WTC11 (cell line): ENCODE measurements around the gene RYR2. TPM values are rescaled to one million over a fixed set of nuclear protein-coding genes. Genes with fewer than 3 reads are reported as not detected.
A peak's percentile ranks its signal among the peaks of the same experiment; 100 is the strongest.

ENCODE experiments used
- ATAC-seq: fragments of 200-7000 bp; cut with Tn5 transposase; 2 replicates; pipeline ENCODE4 v1.10.0; 2021; ENCODE audit warnings: mild to moderate bottlenecking, moderate library complexity
- CTCF ChIA-PET: fragments of 300-600 bp; sonication (Branson Sonifier 250); formaldehyde crosslinking; loops from one replicate; lab custom pipeline; 2021; ENCODE audit warnings: antibody characterized with exemption; lab: Charles Lee
- POLR2A ChIA-PET: fragments of 350-600 bp; sonication (Branson Sonifier 250); formaldehyde crosslinking; loops from one replicate; lab custom pipeline; 2021; ENCODE audit warnings: antibody characterized with exemption; lab: Charles Lee
- DNase-seq: peaks from one replicate; pipeline ENCODE4 v3.0.0; 2021; ENCODE audit warnings: low spot score
- H3K27ac Mint-ChIP-seq: 2 replicates; pipeline ENCODE4 v1.8.0; 2021; ENCODE audit warnings: mixed read lengths
- H3K27me3 Mint-ChIP-seq: 2 replicates; pipeline ENCODE4 v1.8.0; 2021; ENCODE audit warnings: low read depth, mild to moderate bottlenecking, moderate library complexity, mixed read lengths
- H3K36me3 Mint-ChIP-seq: 2 replicates; pipeline ENCODE4 v1.8.0; 2021; ENCODE audit warnings: mixed read lengths
- H3K4me1 Mint-ChIP-seq: 2 replicates; pipeline ENCODE4 v1.8.0; 2022; ENCODE audit warnings: mixed read lengths
- H3K4me3 Mint-ChIP-seq: 2 replicates; pipeline ENCODE4 v1.8.0; 2021; ENCODE audit warnings: mild to moderate bottlenecking, moderate library complexity, mixed read lengths
- H3K9me3 Mint-ChIP-seq: 2 replicates; pipeline ENCODE4 v1.8.0; 2021; ENCODE audit warnings: mixed read lengths
- ATF2 ChIP-seq: sonication (generic); formaldehyde crosslinking; IDR thresholded peaks from 2 replicates; pipeline ENCODE4 v1.8.1; 2022; ENCODE audit warnings: low read depth, missing genetic modification reagents, borderline replicate concordance
- ATF3 ChIP-seq: sonication (generic); formaldehyde crosslinking; conservative IDR thresholded peaks from 2 replicates; pipeline ENCODE4 v1.8.1; 2022; ENCODE audit warnings: mild to moderate bottlenecking, missing genetic modification reagents
- ETV6 ChIP-seq: sonication (generic); formaldehyde crosslinking; IDR thresholded peaks from 2 replicates; pipeline ENCODE4 v1.8.1; 2022; ENCODE audit warnings: mild to moderate bottlenecking, missing genetic modification reagents
- HMGA2 ChIP-seq: fragments of 250-450 bp; sonication (Bioruptor Pico); IDR thresholded peaks from 2 replicates; pipeline ENCODE4 v1.4.0; 2021; ENCODE audit warnings: mild to moderate bottlenecking, moderate library complexity
- NFE2L1 ChIP-seq: sonication (generic); formaldehyde crosslinking; IDR thresholded peaks from 2 replicates; pipeline ENCODE4 v1.8.1; 2023; ENCODE audit warnings: missing genetic modification reagents
- OVOL2 ChIP-seq: fragments of 250-450 bp; sonication (Bioruptor Pico); IDR thresholded peaks from 2 replicates; pipeline ENCODE4 v1.9.0; 2021; ENCODE audit warnings: mild to moderate bottlenecking, borderline replicate concordance
- PRRX2 ChIP-seq: fragments of 250-450 bp; sonication (Bioruptor Pico); IDR thresholded peaks from 2 replicates; pipeline ENCODE4 v1.8.0; 2021; ENCODE audit warnings: mild to moderate bottlenecking
- SMAD4 ChIP-seq: sonication (generic); formaldehyde crosslinking; IDR thresholded peaks from 2 replicates; pipeline ENCODE4 v1.8.0; 2022; ENCODE audit warnings: mild to moderate bottlenecking, missing genetic modification reagents
- SOX15 ChIP-seq: fragments of 250-450 bp; sonication (Bioruptor Pico); IDR thresholded peaks from 2 replicates; pipeline ENCODE4 v1.9.0; 2021; ENCODE audit warnings: mild to moderate bottlenecking
- ZMAT4 ChIP-seq: fragments of 250-450 bp; sonication (Bioruptor Pico); IDR thresholded peaks from 2 replicates; pipeline ENCODE4 v1.9.0; 2021; ENCODE audit warnings: mild to moderate bottlenecking
- ZNF317 ChIP-seq: sonication (generic); formaldehyde crosslinking; IDR thresholded peaks from 2 replicates; pipeline ENCODE4 v1.8.1; 2023; ENCODE audit warnings: low read depth, mild to moderate bottlenecking, moderate library complexity, missing genetic modification reagents, borderline replicate concordance
- ZNF416 ChIP-seq: fragments of 250-450 bp; sonication (Bioruptor Pico); IDR thresholded peaks from 2 replicates; pipeline ENCODE4 v1.9.0; 2021; ENCODE audit warnings: mild to moderate bottlenecking, inconsistent platforms
- ZNF671 ChIP-seq: fragments of 250-450 bp; sonication (Bioruptor Pico); IDR thresholded peaks from 2 replicates; pipeline ENCODE4 v1.8.0; 2021; ENCODE audit warnings: mild to moderate bottlenecking
- total RNA-seq: library from RNA; stranded (reverse); gene quantifications from 3 replicates; pipeline ENCODE4 v1.2.3, GENCODE V29; 2021
- TF ChIP-seq, protein P1 (sequence below): sonication (generic); formaldehyde crosslinking; IDR thresholded peaks from 2 replicates; pipeline ENCODE4 v1.8.1; 2022; ENCODE audit warnings: low read depth, mild to moderate bottlenecking, moderate library complexity, missing genetic modification reagents, borderline replicate concordance
- TF ChIP-seq, protein P2 (sequence below): sonication (generic); formaldehyde crosslinking; IDR thresholded peaks from 2 replicates; pipeline ENCODE4 v1.8.0; 2022; ENCODE audit warnings: mild to moderate bottlenecking, missing genetic modification reagents
- TF ChIP-seq, protein P3 (sequence below): fragments of 200-600 bp; IDR thresholded peaks from 2 replicates; pipeline ENCODE4 v1.8.0; 2022; ENCODE audit warnings: antibody characterized with exemption
- TF ChIP-seq, protein P4 (sequence below): fragments of 250-450 bp; sonication (Bioruptor Pico); IDR thresholded peaks from 2 replicates; pipeline ENCODE4 v2.1.2; 2022; ENCODE audit warnings: mild to moderate bottlenecking, moderate library complexity
- TF ChIP-seq, protein P5 (sequence below): sonication (generic); formaldehyde crosslinking; IDR thresholded peaks from 2 replicates; pipeline ENCODE4 v1.8.0; 2022; ENCODE audit warnings: mild to moderate bottlenecking, missing genetic modification reagents
- TF ChIP-seq, protein P6 (sequence below): fragments of 250-450 bp; sonication (Bioruptor Pico); IDR thresholded peaks from 2 replicates; pipeline ENCODE4 v1.9.0; 2021; ENCODE audit warnings: moderate library complexity, mild to moderate bottlenecking, inconsistent platforms, borderline replicate concordance

Gene RYR2
- total RNA-seq, 1 experiment from 2014 or later, result 7.9 TPM

GRCh38 chr1:237007147-237007881, 34.7 kb upstream of the RYR2 start (continued):
- TF ChIP-seq SOX15 (CRISPR knock-in tag) (no peak), HMGA2 (CRISPR knock-in tag) (no peak)

DNA sequence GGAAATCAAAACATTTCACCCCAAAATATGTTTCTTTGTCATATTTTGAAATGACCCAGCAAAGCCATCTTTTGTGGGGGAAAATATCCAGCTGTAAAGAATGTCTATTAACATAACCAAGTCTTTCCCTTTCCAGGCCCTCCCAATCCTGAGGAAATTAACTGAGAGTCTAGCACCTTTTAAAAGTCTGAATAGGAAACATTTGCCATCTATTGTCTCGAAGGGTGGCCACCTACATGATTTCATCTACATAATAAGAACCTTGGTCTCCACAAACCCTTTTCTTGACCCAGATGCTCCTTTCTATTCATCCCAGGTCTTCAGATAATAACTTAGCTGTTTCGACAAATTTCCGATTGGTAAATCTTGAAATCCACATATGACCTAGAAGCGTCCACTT, 32.4 kb upstream of the RYR2 start:
- peaks cover 7% of the 10 kb centered on the region for H3K27me3 Mint-ChIP-seq
- CTCF ChIA-PET, result interaction anchor here (1.3 kb wide), 1 partner anchor 28 kb away, joined by 3 read pairs; no protein-coding TSS in a partner anchor
- H3K4me3 Mint-ChIP-seq, result no peak overlapping the region

GRCh38 chr1:237011432-237011831, 30.6 kb upstream of the RYR2 start:
- Mint-ChIP-seq H3K27me3 (peaks cover 7% of the 10 kb centered on the region), H3K36me3 (no peaks in the 10 kb centered on the region), H3K4me1 (peaks cover 50% of the 10 kb centered on the region), H3K9me3 (peaks cover 4% of the 10 kb centered on the region), H3K27ac (no peak overlapping the region), H3K4me3 (no peak overlapping the region)
- ChIA-PET POLR2A (no interaction called here), CTCF (no interaction called here)
- ATAC-seq (no peak), DNase-seq (no peak)
- TF ChIP-seq ZNF416 (CRISPR knock-in tag) (no peak), ETV6 (CRISPR knock-in tag) (no peak), PRRX2 (CRISPR knock-in tag) (no peak), ZMAT4 (CRISPR knock-in tag) (no peak), ZNF317 (CRISPR knock-in tag) (no peak)
- TF ChIP-seq, protein P1, sequence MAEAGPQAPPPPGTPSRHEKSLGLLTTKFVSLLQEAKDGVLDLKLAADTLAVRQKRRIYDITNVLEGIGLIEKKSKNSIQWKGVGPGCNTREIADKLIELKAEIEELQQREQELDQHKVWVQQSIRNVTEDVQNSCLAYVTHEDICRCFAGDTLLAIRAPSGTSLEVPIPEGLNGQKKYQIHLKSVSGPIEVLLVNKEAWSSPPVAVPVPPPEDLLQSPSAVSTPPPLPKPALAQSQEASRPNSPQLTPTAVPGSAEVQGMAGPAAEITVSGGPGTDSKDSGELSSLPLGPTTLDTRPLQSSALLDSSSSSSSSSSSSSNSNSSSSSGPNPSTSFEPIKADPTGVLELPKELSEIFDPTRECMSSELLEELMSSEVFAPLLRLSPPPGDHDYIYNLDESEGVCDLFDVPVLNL (CRISPR knock-in tag), result no peak
- TF ChIP-seq, protein P2, sequence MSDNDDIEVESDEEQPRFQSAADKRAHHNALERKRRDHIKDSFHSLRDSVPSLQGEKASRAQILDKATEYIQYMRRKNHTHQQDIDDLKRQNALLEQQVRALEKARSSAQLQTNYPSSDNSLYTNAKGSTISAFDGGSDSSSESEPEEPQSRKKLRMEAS (CRISPR knock-in tag), result no peak
- TF ChIP-seq, protein P3, sequence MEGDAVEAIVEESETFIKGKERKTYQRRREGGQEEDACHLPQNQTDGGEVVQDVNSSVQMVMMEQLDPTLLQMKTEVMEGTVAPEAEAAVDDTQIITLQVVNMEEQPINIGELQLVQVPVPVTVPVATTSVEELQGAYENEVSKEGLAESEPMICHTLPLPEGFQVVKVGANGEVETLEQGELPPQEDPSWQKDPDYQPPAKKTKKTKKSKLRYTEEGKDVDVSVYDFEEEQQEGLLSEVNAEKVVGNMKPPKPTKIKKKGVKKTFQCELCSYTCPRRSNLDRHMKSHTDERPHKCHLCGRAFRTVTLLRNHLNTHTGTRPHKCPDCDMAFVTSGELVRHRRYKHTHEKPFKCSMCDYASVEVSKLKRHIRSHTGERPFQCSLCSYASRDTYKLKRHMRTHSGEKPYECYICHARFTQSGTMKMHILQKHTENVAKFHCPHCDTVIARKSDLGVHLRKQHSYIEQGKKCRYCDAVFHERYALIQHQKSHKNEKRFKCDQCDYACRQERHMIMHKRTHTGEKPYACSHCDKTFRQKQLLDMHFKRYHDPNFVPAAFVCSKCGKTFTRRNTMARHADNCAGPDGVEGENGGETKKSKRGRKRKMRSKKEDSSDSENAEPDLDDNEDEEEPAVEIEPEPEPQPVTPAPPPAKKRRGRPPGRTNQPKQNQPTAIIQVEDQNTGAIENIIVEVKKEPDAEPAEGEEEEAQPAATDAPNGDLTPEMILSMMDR, result no peak

More for the DNA sequence above, 32.4 kb upstream of the RYR2 start:
- peak overlapping the region; percentile 78 for H3K27ac Mint-ChIP-seq
- TF ChIP-seq, protein P4, sequence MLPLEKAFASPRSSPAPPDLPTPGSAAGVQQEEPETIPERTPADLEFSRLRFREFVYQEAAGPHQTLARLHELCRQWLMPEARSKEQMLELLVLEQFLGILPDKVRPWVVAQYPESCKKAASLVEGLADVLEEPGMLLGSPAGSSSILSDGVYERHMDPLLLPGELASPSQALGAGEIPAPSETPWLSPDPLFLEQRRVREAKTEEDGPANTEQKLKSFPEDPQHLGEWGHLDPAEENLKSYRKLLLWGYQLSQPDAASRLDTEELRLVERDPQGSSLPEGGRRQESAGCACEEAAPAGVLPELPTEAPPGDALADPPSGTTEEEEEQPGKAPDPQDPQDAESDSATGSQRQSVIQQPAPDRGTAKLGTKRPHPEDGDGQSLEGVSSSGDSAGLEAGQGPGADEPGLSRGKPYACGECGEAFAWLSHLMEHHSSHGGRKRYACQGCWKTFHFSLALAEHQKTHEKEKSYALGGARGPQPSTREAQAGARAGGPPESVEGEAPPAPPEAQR (CRISPR knock-in tag), result no peak
- TF ChIP-seq, protein P5, sequence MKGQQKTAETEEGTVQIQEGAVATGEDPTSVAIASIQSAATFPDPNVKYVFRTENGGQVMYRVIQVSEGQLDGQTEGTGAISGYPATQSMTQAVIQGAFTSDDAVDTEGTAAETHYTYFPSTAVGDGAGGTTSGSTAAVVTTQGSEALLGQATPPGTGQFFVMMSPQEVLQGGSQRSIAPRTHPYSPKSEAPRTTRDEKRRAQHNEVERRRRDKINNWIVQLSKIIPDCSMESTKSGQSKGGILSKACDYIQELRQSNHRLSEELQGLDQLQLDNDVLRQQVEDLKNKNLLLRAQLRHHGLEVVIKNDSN (CRISPR knock-in tag), result no peak
- no peak for TF ChIP-seq ATF3 (CRISPR knock-in tag)
- TF ChIP-seq NFE2L1 (CRISPR knock-in tag), result no peak
- no peak for TF ChIP-seq ATF2 (CRISPR knock-in tag)
- TF ChIP-seq OVOL2 (CRISPR knock-in tag), result no peak
- TF ChIP-seq, protein P1 (CRISPR knock-in tag), result no peak
- TF ChIP-seq, protein P6, sequence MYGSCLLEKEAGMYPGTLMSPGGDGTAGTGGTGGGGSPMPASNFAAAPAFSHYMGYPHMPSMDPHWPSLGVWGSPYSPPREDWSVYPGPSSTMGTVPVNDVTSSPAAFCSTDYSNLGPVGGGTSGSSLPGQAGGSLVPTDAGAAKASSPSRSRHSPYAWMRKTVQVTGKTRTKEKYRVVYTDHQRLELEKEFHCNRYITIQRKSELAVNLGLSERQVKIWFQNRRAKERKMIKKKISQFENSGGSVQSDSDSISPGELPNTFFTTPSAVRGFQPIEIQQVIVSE (CRISPR knock-in tag), result no peak
- no peak for TF ChIP-seq SMAD4
- no peak for TF ChIP-seq ZNF416 (CRISPR knock-in tag)
- TF ChIP-seq ZNF671 (CRISPR knock-in tag), result no peak
- peaks cover 44% of the 10 kb centered on the region for H3K4me1 Mint-ChIP-seq
- POLR2A ChIA-PET, result no interaction called here
- peak; percentile 53 for ATAC-seq
- no peaks in the 10 kb centered on the region for H3K36me3 Mint-ChIP-seq
- H3K9me3 Mint-ChIP-seq, result peaks cover 4% of the 10 kb centered on the region
- DNase-seq, result no peak
